ENCODE results near the gene PREX1.
"Not testable (repeated sequence)": the region's sequence is repeated elsewhere in the genome, so short reads cannot be mapped to it uniquely, and the experiment has no call there.

The PREX1 gene

GRCh38 chr20:48846516-48847492 is 19.0 kb upstream of the PREX1 start:
- TF ChIP-seq CTCF (conservative IDR thresholded peaks at IDR 0.05; ENCODE audit: low read length) = no peak
- no peak for DNase-seq (ENCODE audit: low read depth)
- no peak overlapping the region for H3K4me3 ChIP-seq (ENCODE audit: low read length)

- TF ChIP-seq CTCF (conservative IDR thresholded peaks at IDR 0.05; ENCODE audit: low read length) = no peak
- no peak overlapping the region for H3K4me3 ChIP-seq (ENCODE audit: low read length)
- no peak for DNase-seq (ENCODE audit: low read depth)
Measured at GRCh38 chr20:48845721-48846306, 18.0 kb upstream of the PREX1 start.

GRCh38 chr20:48844996-48845395 is 17.2 kb upstream of the PREX1 start:
- TF ChIP-seq CTCF (conservative IDR thresholded peaks at IDR 0.05; ENCODE audit: low read length) = no peak
- H3K4me3 ChIP-seq (ENCODE audit: low read length) = no peak overlapping the region
- DNase-seq (ENCODE audit: low read depth) = no peak

GRCh38 chr20:48843896-48844295 is 16.1 kb upstream of the PREX1 start:
- DNase-seq (ENCODE audit: low read depth); H3K4me3 ChIP-seq (ENCODE audit: low read length): not testable (repeated sequence)

GRCh38 chr20:48843057-48843806 is 15.4 kb upstream of the PREX1 start:
- DNase-seq (ENCODE audit: low read depth) = no peak
- no peak for TF ChIP-seq CTCF (conservative IDR thresholded peaks at IDR 0.05; ENCODE audit: low read length)
- no peak overlapping the region for H3K4me3 ChIP-seq (ENCODE audit: low read length)

- no peak for TF ChIP-seq CTCF (conservative IDR thresholded peaks at IDR 0.05; ENCODE audit: low read length)
- peak; percentile 78 for DNase-seq (ENCODE audit: low read depth)
- no peak overlapping the region for H3K4me3 ChIP-seq (ENCODE audit: low read length)
Measured at GRCh38 chr20:48841875-48842529, 14.2 kb upstream of the PREX1 start.

Data from AG10803 (cell line).